ENCODE measurements around the gene FGF9.

DNA sequence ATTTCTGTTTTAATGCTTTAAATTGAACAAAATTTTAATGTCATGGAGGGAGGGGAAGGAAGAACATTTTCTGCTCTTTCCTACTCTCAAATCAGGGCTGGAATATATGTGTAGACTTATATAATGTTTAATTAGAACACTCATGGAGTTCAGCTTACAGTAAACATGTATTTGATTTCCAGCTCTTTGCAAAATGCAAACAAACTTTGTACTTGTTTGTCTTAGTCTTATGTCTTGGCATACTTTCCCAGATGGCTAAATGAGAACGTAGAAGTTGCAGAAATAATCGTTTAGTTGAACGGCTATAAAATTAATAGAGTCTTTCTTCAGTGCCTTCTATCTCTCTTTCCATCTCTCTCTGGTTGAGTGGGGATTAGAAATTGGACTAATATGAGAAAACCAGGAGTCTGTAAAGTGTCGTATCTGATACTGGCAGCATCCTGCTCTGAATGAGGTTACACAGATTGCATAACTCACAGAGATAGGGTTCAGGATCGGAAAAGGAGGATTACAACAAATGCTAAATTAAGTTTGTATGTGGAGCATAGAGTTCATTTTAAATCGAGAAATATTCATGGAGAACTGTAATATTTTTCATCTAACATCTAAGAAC lies 82.3 kb downstream of the FGF9 start:
- TF ChIP-seq, protein P1, sequence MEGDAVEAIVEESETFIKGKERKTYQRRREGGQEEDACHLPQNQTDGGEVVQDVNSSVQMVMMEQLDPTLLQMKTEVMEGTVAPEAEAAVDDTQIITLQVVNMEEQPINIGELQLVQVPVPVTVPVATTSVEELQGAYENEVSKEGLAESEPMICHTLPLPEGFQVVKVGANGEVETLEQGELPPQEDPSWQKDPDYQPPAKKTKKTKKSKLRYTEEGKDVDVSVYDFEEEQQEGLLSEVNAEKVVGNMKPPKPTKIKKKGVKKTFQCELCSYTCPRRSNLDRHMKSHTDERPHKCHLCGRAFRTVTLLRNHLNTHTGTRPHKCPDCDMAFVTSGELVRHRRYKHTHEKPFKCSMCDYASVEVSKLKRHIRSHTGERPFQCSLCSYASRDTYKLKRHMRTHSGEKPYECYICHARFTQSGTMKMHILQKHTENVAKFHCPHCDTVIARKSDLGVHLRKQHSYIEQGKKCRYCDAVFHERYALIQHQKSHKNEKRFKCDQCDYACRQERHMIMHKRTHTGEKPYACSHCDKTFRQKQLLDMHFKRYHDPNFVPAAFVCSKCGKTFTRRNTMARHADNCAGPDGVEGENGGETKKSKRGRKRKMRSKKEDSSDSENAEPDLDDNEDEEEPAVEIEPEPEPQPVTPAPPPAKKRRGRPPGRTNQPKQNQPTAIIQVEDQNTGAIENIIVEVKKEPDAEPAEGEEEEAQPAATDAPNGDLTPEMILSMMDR (conservative IDR thresholded peaks at IDR 0.05 in 1 of 2, IDR thresholded peaks at IDR 0.05 in 1 of 2; ENCODE audit: extremely low read depth in 1 of 2, insufficient read depth in 1 of 2, low read depth in 1 of 2, low read length in 2 of 2), result no peak
- TF ChIP-seq EZH2 (IDR thresholded peaks at IDR 0.05; ENCODE audit: borderline replicate concordance, low read length), result no peak
